ENCODE data around the gene MRAP2.
"Not testable (repeated sequence)": the region's sequence is repeated elsewhere in the genome, so short reads cannot be mapped to it uniquely, and the experiment has no call there.

The MRAP2 gene
- 0 reads per million in 2 donors for total RNA-seq

- DNase-seq = no peak
Observed at GRCh38 chr6:84033523-84034451, at the start of gene MRAP2. TSS of gene MRAP2 (plus strand) at chr6:84033772. CDS start at chr6:84055319, 21,547 bp downstream.

DNA sequence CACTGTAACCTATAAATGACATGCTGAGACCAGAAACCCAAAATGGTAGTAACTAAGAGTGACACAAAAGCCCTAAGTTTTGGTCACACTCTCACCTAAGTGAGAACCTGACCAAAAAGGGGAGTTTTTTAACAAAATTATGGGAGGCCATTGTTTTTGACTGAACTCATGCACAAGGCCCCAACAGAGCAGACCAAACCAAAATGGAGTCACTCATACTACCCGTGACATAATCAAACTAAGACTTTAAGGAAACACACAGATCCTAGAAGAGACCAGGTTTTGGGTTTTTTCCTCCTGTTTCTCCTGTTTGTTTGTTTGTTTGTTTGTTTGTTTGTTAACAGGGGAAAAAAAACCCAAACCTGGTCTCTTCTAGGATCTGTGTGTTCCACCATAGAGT is 49.2 kb upstream of the MRAP2 start:
- no peak for DNase-seq

- DNase-seq = no peak
Observed at GRCh38 chr6:83985308-83985713, 48.3 kb upstream of the MRAP2 start.

DNA sequence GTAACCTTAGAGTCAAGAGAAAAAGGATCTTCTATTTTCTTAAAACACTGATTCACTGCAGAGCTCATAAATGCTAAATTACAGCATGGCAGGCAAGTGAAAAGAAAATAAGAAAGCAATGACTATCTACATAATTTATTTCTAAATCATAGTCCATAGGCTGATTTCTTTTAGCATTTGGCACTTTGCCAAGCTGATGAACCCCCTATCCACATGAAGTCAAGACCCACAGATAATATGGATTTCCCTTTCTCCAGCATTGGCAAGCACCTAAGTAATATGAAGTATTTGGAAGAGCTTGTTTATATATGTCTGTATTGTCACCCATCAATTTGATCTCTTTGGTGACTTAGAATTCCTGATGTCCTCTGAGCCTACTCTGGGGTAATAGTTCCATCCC is 47.9 kb upstream of the MRAP2 start:
- DNase-seq = no peak

DNA sequence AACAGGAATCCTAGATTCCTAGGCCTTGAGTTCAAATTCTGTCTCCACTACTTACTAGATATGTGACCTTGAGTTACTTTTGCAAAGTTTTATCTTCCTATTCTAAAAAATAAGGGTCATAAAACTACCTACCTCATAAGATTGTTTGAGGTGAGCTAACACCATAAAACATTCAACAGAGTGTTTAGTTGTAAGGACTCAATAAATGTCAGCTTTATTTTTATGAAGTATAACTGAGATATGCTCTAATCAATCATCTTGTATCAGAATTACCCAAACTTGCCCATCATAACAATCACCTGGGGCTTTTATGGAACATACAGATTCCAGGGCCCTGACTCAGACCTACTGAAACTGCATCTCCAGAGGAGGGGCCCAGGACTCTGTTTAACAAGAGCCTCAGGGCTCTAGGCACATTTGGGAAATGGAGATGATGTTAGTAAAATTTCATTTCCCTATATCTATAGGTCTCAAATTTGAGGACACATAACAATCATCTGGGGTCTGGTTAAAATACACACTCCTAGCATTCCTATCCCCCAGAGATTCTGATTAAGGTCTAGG is 35.5 kb upstream of the MRAP2 start:
- no peak for DNase-seq

DNA sequence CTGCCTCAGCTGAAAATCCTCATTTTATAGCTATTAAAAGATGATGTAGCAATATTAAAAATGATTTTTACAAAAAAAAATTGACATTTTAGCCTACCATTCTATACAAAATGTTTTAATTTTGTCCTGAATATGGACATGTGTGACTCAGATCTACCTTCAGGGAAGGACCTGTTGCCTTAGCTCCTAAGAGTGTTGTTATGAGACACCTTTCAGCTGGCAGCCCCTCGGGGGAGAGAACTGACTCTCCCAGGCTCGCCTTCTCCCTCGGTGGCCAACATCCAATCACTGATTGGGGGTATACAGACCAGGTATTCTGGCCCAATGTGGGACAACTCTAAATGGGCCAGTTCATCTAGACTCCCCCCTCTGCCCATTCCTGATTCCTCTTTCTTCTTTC is 32.5 kb upstream of the MRAP2 start:
- no peak for DNase-seq

- no peak for DNase-seq
Observed at GRCh38 chr6:84002226-84002625, 31.3 kb upstream of the MRAP2 start.

GRCh38 chr6:84003131-84003530 is 30.4 kb upstream of the MRAP2 start:
- no peak for DNase-seq

DNA sequence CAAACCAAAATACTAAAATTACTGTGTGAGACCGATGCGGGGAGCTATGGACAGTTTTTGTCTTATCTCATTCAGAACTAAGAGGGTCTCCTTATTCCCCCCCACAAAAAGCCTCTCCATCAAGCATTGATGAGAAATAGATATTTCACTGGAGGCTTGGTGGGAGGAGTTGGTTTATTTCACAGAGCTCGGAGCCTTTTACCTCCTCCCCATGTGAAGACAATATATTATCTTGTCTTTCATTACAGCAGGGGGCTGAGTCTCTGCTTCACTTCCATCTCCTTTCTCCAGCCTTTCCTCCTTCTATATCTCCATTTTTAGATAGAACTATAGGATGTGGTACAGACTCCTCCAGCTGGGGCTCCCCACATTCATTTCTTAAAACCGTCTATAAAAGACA is 29.9 kb upstream of the MRAP2 start:
- no peak for DNase-seq

GRCh38 chr6:84007871-84008270 is 25.7 kb upstream of the MRAP2 start:
- no peak for DNase-seq

GRCh38 chr6:84013354-84013753 is 20.2 kb upstream of the MRAP2 start:
- no peak for DNase-seq

DNA sequence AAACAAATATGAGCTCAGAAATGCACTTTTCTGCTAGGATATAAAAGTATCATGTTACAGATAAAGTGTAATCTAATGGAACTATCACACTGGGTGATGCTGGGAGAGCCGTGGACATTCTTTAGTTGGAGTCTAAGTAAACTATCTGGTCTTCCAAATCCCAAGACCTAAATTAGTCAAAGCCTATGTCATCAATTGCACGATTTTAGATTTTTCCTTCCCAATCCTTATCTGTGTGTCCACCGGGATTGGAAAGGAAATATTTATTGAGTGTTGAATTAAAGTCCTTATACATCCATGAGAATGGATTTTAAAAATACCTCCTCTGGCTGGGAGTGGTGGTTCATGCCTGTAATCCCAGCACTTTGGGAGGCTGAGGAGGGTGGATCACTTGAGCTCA is 19.6 kb upstream of the MRAP2 start:
- DNase-seq = no peak

DNA sequence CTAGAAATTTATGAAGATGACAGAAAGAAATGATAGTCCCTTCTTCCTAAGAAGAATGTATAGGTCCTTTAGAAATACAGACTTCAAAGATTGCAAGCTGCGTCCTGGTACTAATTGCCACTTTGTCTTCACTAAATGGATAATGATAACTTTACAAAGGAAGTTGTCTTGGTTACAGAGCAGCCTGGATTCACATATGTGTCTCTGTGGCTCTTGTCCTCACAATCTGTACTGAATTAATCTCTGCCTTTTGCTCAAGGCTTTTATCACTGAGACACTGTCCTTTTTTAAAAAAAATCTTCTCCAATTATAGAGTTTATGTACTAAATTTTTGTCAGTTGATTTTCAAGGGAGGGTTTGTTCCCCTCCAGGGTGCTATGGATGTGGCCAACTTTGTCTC is 17.5 kb upstream of the MRAP2 start:
- DNase-seq = no peak

GRCh38 chr6:84017709-84018452 is 15.7 kb upstream of the MRAP2 start:
- no peak for DNase-seq

DNA sequence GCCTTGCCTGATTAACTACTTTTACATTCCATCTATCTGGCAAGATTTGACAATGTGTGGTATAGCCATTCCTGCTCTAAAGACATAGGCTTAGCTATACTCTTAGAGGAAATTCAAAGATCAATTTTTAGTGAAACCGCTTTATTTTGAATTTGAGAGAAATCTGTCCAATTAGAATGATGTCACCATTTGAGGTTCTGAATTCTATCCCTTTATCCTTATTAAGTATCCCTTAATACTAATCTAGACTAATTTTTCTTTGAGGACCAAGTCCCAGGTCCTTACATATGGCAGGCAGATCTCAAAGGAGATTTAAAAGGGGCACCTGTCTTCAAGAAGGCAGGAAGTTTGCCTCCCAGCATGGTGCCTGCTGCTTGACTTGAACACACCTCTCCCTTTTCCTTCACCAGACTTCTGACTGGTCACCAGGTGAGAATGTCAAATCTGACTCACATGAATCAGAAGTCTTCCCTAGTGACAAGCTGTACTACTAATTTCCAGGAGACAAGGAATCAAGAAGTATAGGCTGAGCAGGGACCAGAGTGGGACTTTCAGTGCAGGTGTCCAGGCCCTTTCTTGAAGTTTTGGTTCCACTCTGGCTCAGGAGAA is 15.0 kb upstream of the MRAP2 start:
- no peak for DNase-seq

GRCh38 chr6:84019141-84019841 is 14.3 kb upstream of the MRAP2 start:
- no peak for DNase-seq

- DNase-seq = no peak
Observed at GRCh38 chr6:84019842-84020211, 13.7 kb upstream of the MRAP2 start.

DNA sequence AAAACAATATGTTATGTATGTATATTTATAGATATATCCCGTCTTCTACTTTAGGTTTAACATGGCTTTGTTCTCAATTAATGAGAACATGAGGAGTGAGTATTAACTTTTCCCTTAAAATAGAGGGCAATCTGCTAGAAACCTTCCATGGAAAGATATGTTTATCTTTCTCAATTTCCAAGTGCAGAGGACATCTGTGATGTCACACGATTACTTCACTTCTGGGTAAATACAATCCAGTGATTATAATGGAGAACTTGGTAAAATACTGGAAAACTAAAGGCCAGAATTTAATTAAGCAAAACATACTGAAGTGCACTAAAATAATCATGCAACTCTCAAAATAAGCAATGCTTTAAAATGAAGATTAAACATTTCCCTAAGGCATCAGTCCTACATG is 11.9 kb upstream of the MRAP2 start:
- DNase-seq = no peak

- DNase-seq = no peak
Observed at GRCh38 chr6:84026721-84027164, 6.8 kb upstream of the MRAP2 start.

DNA sequence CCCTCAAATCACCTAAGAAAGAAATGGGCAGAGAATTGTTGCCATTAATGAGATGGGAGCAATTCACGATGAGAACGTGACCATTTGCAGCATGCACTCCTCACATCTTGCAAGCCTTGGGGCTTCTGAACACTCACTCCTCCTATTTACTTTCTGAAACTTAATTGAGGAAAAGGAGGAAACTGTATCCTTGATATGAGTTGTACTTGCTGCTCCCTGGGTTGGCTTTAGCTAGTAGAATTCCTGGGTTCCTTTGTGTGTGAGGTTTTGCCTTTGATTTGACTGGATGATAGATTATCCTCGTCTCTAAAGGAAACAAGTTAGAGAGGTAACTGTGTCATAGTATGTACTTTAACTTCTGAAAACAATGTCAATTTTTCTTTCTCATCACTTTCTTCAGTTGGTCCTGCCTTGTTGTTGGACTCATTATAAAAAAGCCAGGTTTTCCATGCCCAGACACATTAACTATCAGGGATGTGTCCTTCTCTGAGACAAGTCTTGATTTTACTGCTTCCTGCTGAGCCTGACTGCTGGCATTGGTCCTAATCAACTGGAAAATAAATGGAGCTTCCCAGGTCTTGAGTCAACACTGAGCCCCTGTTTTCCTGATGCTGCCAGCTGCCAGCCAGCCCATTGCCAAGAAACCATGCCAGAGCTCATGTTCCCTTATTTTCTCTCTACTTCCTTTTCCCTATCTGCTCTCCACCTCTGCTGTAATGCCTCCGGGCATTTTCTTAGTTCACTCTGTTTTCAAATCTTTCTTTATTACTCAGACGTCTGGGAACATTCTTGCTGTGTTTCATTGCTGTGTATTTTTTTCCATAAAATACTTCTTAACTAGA is 6.0 kb upstream of the MRAP2 start:
- no peak for DNase-seq

GRCh38 chr6:84028350-84028749 is 5.2 kb upstream of the MRAP2 start:
- DNase-seq = no peak

- DNase-seq = not testable (repeated sequence)
Observed at GRCh38 chr6:84032000-84032399, 1.6 kb upstream of the MRAP2 start.

Data from T-helper 9 cell (primary cell).